Measurements from ENCODE around the gene SYT5. TPM values are rescaled to one million over a fixed set of nuclear protein-coding genes. Genes with fewer than 3 reads are reported as not detected.

The SYT5 gene
- total RNA-seq, 1 experiment from 2014 or later, result 4.5 TPM

DNA sequence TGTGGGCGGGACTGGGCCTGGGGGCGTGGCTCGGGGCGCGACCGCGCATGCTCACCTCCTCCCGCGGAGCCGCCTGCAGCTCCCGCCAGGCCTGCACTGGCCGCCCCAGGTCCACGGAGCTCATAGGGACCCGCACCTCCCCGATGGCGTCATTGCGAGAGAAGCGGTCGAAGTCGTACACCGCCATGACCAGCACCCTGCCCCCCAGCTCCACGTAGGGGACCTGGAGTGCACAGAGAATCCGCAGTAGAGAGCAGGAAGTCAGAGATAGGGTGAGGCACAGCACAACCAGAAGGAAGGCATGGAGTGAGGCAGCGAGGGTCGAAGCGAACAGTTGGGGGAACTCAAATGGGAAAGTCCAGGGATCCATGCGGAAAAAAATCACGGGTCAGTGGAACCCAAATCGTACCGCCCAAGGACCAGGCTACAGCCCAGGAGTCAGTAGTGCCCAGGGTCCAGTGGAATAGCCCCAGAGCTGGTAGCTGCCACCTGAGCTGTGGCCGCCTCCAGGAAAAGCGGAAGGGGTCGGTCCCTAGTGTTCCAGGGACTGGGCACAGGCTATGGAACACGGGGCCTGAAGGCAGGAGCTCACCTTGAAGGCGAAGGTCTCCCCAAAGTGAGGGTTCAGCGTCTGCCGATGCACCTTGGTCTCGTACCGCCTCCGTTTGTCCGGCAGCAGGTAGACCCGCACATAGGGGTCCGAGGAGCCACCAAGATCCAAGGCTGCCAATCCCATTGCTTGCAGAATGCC lies 4.8 kb downstream of the SYT5 start:
- Histone ChIP-seq H3K9me3 (ENCODE audit: control insufficient read depth, low read depth, low read length) (no peaks in the 10 kb centered on the region), H4K20me1 (ENCODE audit: control insufficient read depth, insufficient read depth, insufficient read length) (no peaks in the 10 kb centered on the region), H2BK120ac (ENCODE audit: low read depth, low read length, poor library complexity, severe bottlenecking) (no peak overlapping the region), H3K79me1 (ENCODE audit: insufficient read depth, low read depth, low read length, poor library complexity, severe bottlenecking) (no peaks in the 10 kb centered on the region), H4K5ac (ENCODE audit: insufficient read length, low read depth, low read length) (no peak overlapping the region), H2BK5ac (ENCODE audit: insufficient read length, low read length) (no peak overlapping the region), H3K23me2 (ENCODE audit: insufficient read length, low read depth, low read length, poor library complexity, severe bottlenecking) (peaks cover 28% of the 10 kb centered on the region), H4K8ac (replicated peaks; ENCODE audit: insufficient read length, low read depth, low read length) (no peak overlapping the region), H2BK15ac (ENCODE audit: low read depth, low read length) (no peak overlapping the region), H2AFZ (ENCODE audit: low read length) (no peak overlapping the region), H3K4me2 (ENCODE audit: insufficient read depth, insufficient read length, low read length) (peak overlapping the region; percentile 32), H3K23ac (ENCODE audit: insufficient read length, low read depth, low read length) (no peak overlapping the region), H3K4ac (ENCODE audit: low read depth, low read length) (no peak overlapping the region), H3K14ac (ENCODE audit: insufficient read depth, low read length) (peak overlapping the region; percentile 43; the same call in 1 of the 2 replicates), H4K91ac (ENCODE audit: insufficient read length, low read depth, low read length) (no peak overlapping the region), H3K56ac (ENCODE audit: insufficient read length, low read depth, low read length) (no peak overlapping the region), H3K4me1 (ENCODE audit: insufficient read depth, low read length) (peaks cover 2% of the 10 kb centered on the region; the same call in 1 of the 2 replicates), H3K18ac (ENCODE audit: insufficient read length, low read depth, low read length) (peak overlapping the region; percentile 74), H2BK12ac (ENCODE audit: insufficient read length, low read depth, low read length) (no peak overlapping the region), H3T11ph (ENCODE audit: low read length) (no peak overlapping the region), H3K27me3 (ENCODE audit: insufficient read depth, low read length) (0 out of 2 replicates have a peak, but pooled peaks cover under 1% of the 10 kb centered on the region), H3K79me2 (ENCODE audit: insufficient read depth, low read length) (no peaks in the 10 kb centered on the region), H3K9ac (ENCODE audit: extremely low read depth, insufficient read length, low read length) (no peak overlapping the region), H2AK5ac (ENCODE audit: insufficient read length, low read length) (no peak overlapping the region), H2BK20ac (ENCODE audit: low read depth, low read length, poor library complexity, severe bottlenecking) (no peak overlapping the region), H3K27ac (ENCODE audit: insufficient read length, low read depth, low read length) (no peak overlapping the region)
- Mint-ChIP-seq H3K9me3 (peaks cover 2 to 8% of the 10 kb centered on the region in 2 experiments; a peak in 4 of 5 replicates), H3K4me1 (peaks cover 33 to 56% of the 10 kb centered on the region in 2 experiments), H3K27ac (no peak overlapping the region), H3K36me3 (ENCODE audit: insufficient read depth in 1 of 3, low read depth in 3 of 3) (no peaks in the 10 kb centered on the region), H3K4me3 (peak overlapping the region in 1 of 2 experiments; percentile 57; a peak in 2 of 5 replicates), H3K27me3 (ENCODE audit: low read depth) (peaks cover 77% of the 10 kb centered on the region)
- TF ChIP-seq, protein P1, sequence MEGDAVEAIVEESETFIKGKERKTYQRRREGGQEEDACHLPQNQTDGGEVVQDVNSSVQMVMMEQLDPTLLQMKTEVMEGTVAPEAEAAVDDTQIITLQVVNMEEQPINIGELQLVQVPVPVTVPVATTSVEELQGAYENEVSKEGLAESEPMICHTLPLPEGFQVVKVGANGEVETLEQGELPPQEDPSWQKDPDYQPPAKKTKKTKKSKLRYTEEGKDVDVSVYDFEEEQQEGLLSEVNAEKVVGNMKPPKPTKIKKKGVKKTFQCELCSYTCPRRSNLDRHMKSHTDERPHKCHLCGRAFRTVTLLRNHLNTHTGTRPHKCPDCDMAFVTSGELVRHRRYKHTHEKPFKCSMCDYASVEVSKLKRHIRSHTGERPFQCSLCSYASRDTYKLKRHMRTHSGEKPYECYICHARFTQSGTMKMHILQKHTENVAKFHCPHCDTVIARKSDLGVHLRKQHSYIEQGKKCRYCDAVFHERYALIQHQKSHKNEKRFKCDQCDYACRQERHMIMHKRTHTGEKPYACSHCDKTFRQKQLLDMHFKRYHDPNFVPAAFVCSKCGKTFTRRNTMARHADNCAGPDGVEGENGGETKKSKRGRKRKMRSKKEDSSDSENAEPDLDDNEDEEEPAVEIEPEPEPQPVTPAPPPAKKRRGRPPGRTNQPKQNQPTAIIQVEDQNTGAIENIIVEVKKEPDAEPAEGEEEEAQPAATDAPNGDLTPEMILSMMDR (conservative IDR thresholded peaks at IDR 0.05), result no peak
- WGBS (ENCODE audit: extremely low coverage, insufficient read length, low lambda C conversion rate), result no CpG with 5 or more reads among the region's 43 CpGs
- peak; percentile 67 for DNase-seq

Measured in H9 (cell line).